NOMO-1 treated with dmso at 0.1 percent for 144 hours (cell line): ENCODE data around the gene DAAM2.

Source experiments
- DNase-seq: peaks from one replicate; lab custom pipeline; 2025; ENCODE audit not compliant: unreplicated experiment; lab: John Stamatoyannopoulos, UW

Gene DAAM2

GRCh38 chr6:39844866-39845265 lies 52.7 kb downstream of the DAAM2 start:
- DNase-seq, result no peak

DNA sequence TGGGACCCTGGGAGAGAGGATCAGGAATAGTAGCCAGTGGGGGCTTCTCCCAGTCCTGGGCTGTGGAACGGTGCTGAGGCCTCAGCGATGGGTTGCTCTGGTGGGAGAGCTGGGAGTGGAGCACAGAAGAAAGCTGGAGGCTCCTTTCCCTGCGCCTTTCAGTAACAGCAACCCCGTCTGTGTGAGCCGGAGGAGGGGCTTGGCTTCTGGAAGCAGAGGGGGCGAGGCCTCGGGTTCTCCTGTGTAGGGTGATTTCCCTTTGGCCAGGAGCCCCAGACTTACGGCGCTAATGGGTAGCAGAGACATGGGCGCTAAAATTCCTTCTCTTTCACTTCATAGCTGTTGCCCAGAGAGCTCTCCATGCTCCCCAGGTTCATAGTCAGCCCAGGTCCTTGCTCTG lies 55.0 kb downstream of the DAAM2 start:
- no peak for DNase-seq

DNA sequence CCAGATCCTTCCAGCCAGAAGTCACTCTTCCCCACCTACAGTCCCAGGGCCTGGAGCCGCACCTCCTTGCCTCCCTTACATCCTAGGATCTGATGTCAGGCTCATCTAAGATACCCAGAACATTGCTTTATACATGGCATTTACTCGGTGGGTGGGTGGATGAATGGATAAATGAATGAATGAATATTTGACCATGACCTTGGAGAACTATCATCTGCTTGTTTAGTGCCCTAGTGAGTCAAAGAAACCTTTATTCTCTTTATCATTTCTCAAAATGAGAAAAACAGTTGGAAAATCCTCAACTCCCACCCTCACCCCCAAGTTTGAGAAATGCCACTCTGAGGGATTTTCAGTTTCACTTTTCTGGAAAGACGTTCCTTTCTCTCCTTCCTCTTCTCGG lies 56.0 kb downstream of the DAAM2 start:
- no peak for DNase-seq

- no peak for DNase-seq
Observed at GRCh38 chr6:39849228-39849627, 57.1 kb downstream of the DAAM2 start.

GRCh38 chr6:39849764-39850163 lies 57.6 kb downstream of the DAAM2 start:
- DNase-seq, result no peak

GRCh38 chr6:39850736-39851297 lies 58.6 kb downstream of the DAAM2 start:
- no peak for DNase-seq

GRCh38 chr6:39851331-39851730 lies 59.2 kb downstream of the DAAM2 start:
- no peak for DNase-seq

- no peak for DNase-seq
Observed at GRCh38 chr6:39852324-39852723, 60.1 kb downstream of the DAAM2 start.

DNA sequence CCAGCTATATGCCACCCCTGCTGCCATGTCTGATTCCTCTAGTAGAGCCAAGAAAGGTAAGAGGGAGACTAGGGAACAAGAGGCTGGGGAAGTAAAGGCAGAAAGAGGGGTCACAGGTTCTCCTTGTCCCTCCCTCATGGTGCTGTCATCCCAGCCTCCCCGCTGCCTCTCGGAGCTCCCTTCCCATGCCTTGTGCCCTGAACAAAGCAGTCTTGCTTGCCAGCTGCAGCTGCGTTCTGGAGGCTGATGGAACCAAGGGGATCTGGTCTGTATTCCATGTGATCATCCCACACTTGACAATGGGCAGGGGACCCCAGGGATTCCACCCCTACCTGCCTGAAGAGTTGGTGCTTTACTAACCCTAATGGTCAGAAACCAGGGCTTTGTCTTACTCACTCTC lies 61.4 kb downstream of the DAAM2 start:
- DNase-seq, result no peak

DNA sequence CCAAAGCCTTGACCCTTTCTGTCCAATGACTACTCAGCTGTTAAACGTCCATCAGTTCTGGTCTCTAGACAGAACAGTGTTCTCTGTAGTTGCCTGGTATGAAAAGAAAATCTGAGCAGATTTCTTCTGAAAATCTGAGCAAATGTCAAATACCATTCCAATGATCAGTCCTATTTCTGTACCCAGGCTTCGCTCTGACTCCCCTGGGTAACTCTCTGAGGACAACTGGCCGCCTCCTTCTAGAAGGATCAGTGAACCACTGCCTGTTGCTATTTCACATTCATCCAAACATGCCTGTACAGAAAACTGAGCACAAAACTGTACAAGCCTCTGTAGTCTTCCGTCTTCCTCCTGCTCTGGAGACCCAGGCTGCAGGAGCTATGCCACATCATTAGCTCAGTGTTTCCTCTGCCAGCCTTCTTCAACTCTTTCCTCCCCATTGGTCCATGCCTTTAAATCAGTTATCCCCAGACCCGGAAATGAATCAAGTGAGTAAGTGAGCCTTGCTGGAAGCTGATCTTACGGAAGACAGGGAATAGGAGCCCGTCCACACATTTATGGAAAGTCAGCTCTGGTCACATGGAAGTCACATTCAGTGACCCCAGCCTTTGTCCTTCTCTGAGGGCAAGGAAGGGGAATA lies 63.3 kb downstream of the DAAM2 start:
- DNase-seq, result no peak

DNA sequence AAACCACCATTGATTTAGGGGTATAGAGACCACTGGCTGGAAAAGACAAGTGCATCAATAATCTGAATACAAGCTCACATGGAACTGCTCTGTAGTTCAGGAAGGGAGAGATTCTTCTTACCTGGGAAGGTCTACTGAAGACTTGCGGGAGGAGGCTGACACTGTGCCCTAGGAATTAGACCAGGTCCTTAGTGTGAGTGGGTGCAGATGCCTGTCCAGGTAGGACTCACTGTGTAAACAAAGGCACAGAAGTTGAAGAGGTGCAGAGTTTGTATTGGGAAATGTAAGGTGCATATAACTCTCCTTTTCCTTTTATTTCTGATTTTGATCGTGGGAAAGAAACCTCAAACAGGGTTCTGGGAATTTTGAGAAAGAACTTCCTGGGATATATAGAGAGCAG lies 66.8 kb downstream of the DAAM2 start:
- no peak for DNase-seq

GRCh38 chr6:39861663-39862062 lies 69.5 kb downstream of the DAAM2 start:
- DNase-seq, result no peak

DNA sequence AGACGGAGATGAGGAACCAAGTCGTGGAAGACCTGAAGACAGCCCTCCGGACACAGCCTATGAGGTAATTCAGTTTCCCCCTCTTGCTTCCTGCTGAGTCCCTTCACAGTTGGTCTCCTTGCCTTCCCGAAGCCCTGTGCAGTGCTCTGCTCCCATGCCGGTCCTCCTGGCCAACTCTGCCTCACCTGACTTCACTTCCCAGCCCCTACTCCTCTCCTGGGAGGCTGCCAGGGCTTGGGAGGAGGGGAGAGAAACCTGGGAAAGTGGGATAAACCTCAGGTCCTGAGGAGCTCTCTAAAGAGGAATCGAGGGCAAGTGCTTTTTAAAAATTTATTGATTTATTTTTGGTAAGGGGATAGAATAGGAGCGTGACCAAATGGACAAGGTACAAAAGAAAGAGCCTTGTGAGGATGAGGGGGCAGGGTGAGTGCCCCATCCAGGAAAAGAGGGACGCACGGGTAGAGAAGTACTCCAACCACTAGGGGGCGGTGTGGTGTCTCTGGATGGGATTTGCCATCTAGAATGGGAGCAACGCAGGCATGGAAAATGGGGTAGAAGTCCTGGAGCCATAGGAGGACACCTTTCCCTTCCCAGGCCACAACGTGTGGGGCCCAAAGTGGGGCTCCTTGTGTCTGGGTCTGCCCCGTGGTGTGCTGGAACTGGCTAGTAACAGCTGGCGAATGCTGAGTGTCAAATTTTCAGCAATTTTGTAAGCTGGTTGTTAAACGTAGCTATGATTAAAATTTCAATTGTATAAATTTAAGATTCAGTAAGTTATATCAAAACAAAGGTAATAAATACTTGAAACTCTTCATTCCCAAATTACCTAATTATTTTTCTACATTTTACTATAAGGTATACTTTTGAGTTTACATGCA lies 73.1 kb downstream of the DAAM2 start:
- DNase-seq, result no peak

GRCh38 chr6:39867592-39867991 lies 75.4 kb downstream of the DAAM2 start:
- DNase-seq, result no peak

DNA sequence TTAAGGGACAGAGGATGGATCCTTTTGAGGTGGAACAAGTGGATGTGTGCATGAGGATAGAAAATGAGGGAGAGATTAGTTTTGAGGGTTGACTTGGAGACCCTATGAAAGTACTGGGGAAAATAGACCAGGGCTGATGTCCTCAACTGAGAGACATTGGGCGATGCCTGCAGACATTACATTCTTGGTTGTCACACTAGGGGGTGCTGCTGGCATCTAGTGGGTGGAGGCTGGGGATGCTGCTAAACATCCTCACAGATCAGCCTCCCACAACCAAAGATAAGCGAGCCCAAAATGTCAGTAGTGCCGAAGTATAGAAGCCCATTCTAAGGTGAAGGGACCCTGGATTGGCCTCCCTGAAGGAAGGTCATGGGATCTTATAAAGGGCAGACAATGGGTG lies 78.8 kb downstream of the DAAM2 start:
- no peak for DNase-seq

DNA sequence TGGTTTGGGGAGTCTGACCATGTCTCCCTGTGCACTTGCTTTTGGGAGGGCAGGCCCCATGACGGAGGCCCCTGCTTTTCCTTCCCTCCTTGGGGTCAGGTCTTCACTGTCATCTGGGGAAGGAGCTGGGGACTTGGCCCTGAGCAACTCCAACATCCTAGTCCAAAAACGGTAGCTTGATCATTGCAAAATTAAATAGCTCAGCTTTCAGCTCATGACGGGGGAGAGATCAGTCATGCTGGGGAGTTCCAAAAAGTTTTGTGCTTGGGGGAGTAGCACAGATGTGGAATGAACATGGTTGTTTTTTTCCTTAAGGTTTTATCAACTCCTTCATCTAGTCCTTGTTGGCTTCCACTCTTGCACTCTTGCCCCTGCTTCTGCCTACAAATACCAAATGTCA lies 81.3 kb downstream of the DAAM2 start:
- DNase-seq, result no peak

DNA sequence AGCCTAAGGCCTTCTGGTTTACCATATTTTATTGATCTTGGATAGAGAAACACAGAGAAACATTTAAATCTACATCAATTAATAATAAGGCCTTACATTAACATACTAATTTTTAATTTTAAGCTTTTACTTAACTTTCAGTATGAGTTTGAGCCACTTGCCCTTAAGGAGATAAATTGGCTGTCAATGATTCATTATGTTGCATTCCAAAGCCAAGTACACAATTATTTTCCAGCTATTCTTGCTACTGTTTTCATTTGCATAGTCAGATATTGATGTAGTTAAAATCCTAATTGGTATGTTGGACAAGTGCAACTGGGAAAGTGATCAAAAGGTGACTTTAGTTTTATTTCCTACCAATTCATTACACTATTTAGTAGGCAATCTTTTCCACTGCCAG lies 83.9 kb downstream of the DAAM2 start:
- DNase-seq, result no peak

DNA sequence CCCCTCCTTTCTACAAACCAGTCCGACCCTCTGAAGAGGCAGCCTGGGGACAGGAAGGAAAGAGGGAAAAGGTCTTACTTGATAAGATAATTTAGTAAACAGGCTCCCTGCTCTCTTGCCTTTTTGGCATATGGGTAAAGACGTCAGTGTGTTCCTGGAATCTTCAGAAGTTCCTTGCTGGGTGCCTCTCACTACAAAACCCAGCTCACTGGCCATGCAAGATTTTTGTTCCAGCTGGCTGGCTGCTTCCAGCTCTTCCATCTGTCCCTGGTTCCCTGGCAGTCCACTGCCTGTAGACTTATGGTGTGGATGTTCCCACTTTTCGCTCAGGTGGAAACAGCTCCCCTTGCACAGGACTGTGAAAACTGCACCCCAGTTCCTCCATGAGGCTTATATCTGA lies 84.7 kb downstream of the DAAM2 start:
- no peak for DNase-seq

GRCh38 chr6:39879535-39879934 lies 87.4 kb downstream of the DAAM2 start:
- no peak for DNase-seq

- no peak for DNase-seq
Observed at GRCh38 chr6:39880594-39880993, 88.4 kb downstream of the DAAM2 start.

DNA sequence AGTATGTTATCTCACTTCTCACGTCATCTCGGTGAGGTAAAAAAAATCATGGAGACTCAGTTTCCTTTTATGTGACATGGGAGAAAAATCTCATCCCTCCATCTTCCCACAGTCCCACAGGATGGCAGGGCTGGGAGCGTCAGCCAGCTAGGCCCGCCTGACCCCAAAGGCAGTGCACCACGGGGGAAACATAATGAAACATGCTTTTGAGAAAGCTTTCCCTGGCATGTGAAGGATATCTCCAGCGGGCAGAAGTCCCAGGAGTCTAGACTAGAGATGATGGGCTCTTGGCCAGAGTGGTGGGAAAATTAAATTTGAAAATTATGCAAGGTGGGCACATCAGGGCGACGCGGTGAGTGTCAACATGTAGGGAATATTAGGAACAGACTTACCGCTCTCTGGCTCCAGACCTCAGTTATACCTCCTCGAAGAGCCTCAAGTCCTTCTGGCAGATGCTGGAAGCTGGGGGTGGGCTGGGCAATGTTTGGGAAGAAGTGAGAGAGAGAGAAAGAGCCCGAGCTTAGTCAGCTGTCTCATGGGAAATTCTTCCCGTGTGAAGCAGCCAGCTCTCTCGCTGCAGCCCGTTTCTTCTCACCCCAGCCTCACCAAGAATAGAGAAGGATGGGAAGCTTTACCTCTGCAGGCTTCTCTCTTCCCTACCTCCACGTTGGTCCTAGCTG lies 89.8 kb downstream of the DAAM2 start:
- DNase-seq, result no peak

- DNase-seq, result no peak
Observed at GRCh38 chr6:39882531-39882899, 90.3 kb downstream of the DAAM2 start.
